SU-DHL-6 (cell line): ENCODE results near the gene LTC4S.

Experiments
- CTCF ChIP-seq: fragments of 200-600 bp; sonication (generic); IDR thresholded peaks from one replicate; pipeline ENCODE4 v1.5.1; 2017; ENCODE audit warnings: antibody characterized with exemption, mild to moderate bottlenecking, low read length, moderate library complexity; ENCODE audit not compliant: insufficient read depth, poor library complexity, severe bottlenecking
- EZH2phosphoT487 ChIP-seq: fragments of 200-600 bp; sonication (generic), shearing (Covaris generic); conservative IDR thresholded peaks from 2 replicates; pipeline ENCODE4 v1.6.1; 2018; ENCODE audit warnings: mild to moderate bottlenecking, antibody characterized with exemption, low read length, moderate library complexity, mixed read lengths

- TF ChIP-seq CTCF (no peak), EZH2phosphoT487 (no peak)
Observed at GRCh38 chr5:179823937-179824744, 30.4 kb downstream of the LTC4S start.
